HPDE6-E6E7 (cell line): Measurements from ENCODE around the gene ZNF277.
A peak's percentile ranks its signal among the peaks of the same experiment; 100 is the strongest.
"Not testable (repeated sequence)": the region's sequence is repeated elsewhere in the genome, so short reads cannot be mapped to it uniquely, and the experiment has no call there.

ENCODE experiments used
- DNase-seq: peaks from one replicate; pipeline ENCODE4 v3.0.0; 2011; ENCODE audit warnings: missing footprints; ENCODE audit errors: extremely low spot score

ZNF277 gene

GRCh38 chr7:112211348-112211907, 4.9 kb downstream of the ZNF277 start:
- no peak for DNase-seq

- DNase-seq = no peak
These were observed 6.1 kb downstream of the ZNF277 start for GRCh38 chr7:112212571-112212970.

- DNase-seq = no peak
These were observed 7.2 kb downstream of the ZNF277 start for GRCh38 chr7:112213735-112214134.

GRCh38 chr7:112214268-112214667, 7.8 kb downstream of the ZNF277 start:
- no peak for DNase-seq

DNA sequence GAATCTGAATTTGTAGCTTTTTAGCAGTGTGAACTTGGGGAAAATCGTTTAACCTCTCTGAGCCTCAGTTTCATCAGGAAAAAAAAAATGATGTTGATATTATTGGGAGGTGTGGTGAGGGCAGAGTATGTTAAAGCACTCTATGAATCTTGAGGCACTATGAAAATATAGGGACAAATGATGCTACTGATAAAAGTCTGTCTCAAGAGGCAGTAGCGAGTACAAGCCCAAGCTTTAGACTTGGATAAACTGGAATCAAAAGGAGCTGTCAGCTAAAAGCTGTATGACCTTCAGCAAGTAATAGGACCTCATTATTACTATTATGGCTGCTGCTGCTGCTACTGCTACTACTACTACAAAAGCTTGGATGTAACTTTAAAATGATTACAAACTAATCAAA, 8.4 kb downstream of the ZNF277 start:
- DNase-seq = no peak

GRCh38 chr7:112215787-112216186, 9.3 kb downstream of the ZNF277 start:
- DNase-seq = no peak

GRCh38 chr7:112220877-112221434, 14.5 kb downstream of the ZNF277 start:
- no peak for DNase-seq

- DNase-seq = no peak
These were observed 16.8 kb downstream of the ZNF277 start for GRCh38 chr7:112223310-112223709.

DNA sequence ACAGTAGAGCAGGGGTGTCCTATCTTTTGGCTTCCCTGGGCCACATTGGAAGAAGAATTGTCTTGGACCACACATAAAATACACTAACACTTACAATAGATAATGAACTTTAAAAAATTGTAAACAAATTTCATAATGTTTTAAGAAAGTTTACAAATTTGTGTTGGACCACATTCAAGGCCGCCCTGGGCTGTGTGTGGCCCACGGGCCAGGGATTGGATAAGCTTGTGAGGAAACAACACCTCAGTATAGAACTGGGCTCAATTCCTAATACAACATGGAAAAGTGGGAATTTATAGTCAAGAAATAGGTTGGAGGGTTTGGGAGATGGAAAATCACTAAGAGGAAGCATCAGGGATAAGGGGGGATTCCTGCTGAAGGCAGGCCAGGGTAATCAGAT, 17.7 kb downstream of the ZNF277 start:
- DNase-seq = no peak

DNA sequence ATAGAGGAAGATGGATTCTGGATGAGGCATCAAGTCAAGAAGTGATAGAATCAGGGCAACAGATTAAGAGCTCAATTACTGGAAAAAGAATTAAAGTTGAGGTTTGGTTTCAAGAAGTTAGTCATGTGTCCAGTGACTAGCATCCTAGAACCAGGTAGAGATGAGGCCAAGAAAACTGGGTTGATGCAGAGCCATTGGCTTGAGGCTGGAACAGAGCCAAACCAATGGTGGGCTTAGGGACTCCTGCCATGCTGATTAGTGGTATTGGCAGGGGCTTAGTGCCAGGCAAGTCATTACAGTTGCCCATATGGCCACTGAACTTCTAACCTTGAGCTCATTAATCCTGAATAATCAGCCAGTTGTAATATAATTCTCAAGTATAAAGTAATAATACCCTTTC, 18.5 kb downstream of the ZNF277 start:
- no peak for DNase-seq

DNA sequence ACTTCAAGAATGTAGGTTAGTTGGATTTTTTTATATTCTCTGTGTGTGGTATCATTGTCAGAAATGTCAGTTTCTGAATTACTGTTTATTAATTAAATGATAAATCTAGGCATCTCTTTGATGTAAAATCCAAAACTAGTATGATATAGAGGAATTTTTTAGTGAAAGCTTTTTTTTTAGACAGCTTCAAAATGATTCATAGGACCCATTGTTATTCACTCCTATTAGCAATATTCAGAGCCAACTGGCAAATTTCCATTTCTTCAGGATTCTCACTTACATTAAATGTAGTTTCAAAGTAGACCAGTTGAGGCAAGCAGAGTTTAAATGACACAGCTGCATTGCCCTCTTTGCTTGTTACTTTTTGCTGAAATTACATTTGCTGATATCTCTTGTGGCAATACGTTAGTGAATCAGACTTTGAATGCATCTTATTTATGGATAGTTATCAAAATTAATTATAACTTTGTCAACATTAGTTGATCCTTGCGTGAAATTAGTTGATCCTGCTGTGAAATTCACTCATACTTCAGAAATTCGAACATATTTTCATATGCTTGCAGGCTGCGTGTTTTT, 20.3 kb downstream of the ZNF277 start:
- DNase-seq = peak; percentile 14

GRCh38 chr7:112228632-112229031, 22.1 kb downstream of the ZNF277 start:
- no peak for DNase-seq

GRCh38 chr7:112232212-112232978, 25.9 kb downstream of the ZNF277 start:
- no peak for DNase-seq

- DNase-seq = no peak
These were observed 26.7 kb downstream of the ZNF277 start for GRCh38 chr7:112233048-112233697.

- DNase-seq = no peak
These were observed 27.7 kb downstream of the ZNF277 start for GRCh38 chr7:112234147-112234546.

DNA sequence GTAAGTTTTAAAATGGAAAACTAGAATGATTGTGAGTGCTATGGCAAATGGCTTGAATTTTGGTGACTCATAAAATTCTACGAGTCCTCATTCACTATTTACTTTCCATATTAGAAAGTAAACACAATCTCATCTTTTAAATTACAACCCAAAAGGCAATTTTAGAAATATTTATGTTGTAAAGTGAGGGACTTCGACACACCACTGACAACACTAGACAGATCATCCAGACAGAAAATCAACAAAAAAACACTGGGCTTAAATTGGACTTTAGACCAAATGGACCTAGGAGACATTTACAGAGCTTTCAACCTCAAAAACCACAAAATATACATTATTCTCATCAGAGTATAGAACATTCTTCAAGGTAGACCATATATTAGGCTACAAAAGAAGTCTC, 30.1 kb downstream of the ZNF277 start:
- no peak for DNase-seq

- no peak for DNase-seq
These were observed 31.8 kb downstream of the ZNF277 start for GRCh38 chr7:112238330-112238729.

- peak; percentile 10 for DNase-seq
These were observed 32.5 kb downstream of the ZNF277 start for GRCh38 chr7:112238852-112239610.

- no peak for DNase-seq
These were observed 42.1 kb downstream of the ZNF277 start for GRCh38 chr7:112248598-112248997.

DNA sequence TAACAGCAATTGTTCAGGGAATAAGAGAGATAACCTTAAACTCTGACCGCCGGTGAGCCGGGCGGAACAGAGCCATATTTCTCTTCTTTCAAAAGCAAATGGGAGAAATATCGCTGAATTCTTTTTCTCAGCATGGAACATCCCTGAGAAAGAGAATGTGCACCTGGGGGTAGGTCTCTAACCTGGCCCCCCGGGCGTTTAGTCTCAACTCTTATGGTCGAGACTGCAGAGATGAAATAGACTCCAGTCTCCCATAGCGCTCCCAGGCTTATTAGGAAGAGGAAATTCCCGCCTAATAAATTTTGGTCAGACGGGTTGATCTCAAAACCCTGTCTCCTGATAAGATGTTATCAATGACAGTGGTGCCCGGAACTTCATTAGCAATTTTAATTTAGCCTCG, 43.5 kb downstream of the ZNF277 start:
- not testable (repeated sequence) for DNase-seq

DNA sequence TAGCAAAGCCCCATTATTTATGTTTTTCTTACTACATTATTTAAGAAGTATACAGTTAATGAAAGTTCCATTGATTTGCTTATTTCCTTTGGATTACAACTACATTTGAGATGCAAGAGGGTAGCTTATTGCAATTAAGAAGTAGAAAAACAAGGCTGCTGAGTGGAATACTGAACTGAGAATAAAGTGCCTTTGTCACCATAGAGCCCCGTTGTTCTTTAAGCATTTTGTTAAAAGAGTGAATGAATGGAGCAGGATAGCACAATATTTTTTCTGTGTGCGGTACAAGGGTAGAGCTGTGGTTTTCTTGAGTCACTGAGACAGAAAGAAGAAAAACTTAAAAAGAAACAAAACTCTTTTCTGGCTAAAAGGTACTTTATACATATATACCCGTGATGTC, 45.6 kb downstream of the ZNF277 start:
- no peak for DNase-seq

- DNase-seq = no peak
These were observed 46.2 kb downstream of the ZNF277 start for GRCh38 chr7:112252691-112253090.
